Astrocyte of the cerebellum (primary cell): Measurements from ENCODE around the gene ABCC5.

Experiments
- DNase-seq: peaks from one replicate; pipeline ENCODE4 v3.0.0-alpha.2; 2011; ENCODE audit warnings: low read depth
- H3K4me3 ChIP-seq: 2 replicates; pipeline ENCODE4 v1.5.1; 2011; ENCODE audit warnings: mild to moderate bottlenecking, low read depth, low read length, moderate library complexity
- in situ Hi-C: cut with HindIII; loops from 2 replicates; pipeline ENCODE4 v1.10.0; 2017; ENCODE audit warnings: low sequenced_read_pairs
- TF ChIP-seq, protein P1 (sequence below): IDR thresholded peaks from 2 replicates; pipeline ENCODE4 v1.5.1; 2012; ENCODE audit warnings: low read length, low read depth, moderate library complexity, mild to moderate bottlenecking; ENCODE audit errors: missing control alignments

ABCC5 gene

DNA sequence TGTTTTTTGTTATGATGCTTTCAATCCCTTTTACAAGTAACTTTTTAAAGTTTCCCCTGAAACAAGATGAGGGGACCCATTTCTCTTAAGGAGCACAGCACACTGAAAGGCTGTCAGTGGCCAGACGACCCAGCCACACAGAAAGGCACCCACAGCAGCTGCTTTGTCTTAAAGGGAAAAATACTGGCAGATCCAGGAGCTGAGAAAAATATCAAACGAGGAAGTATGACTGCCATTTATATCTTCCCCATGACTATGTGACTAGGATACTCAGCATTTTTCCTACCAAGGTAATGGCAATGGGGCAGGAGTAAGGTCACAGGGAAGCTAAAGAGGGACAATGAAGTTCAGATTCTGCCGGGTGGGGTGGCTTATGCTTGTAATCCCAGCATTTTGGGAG lies 15.9 kb downstream of the ABCC5 start:
- no peak for DNase-seq
- in situ Hi-C loops = no loop called here
- TF ChIP-seq, protein P1, sequence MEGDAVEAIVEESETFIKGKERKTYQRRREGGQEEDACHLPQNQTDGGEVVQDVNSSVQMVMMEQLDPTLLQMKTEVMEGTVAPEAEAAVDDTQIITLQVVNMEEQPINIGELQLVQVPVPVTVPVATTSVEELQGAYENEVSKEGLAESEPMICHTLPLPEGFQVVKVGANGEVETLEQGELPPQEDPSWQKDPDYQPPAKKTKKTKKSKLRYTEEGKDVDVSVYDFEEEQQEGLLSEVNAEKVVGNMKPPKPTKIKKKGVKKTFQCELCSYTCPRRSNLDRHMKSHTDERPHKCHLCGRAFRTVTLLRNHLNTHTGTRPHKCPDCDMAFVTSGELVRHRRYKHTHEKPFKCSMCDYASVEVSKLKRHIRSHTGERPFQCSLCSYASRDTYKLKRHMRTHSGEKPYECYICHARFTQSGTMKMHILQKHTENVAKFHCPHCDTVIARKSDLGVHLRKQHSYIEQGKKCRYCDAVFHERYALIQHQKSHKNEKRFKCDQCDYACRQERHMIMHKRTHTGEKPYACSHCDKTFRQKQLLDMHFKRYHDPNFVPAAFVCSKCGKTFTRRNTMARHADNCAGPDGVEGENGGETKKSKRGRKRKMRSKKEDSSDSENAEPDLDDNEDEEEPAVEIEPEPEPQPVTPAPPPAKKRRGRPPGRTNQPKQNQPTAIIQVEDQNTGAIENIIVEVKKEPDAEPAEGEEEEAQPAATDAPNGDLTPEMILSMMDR = no peak
- no peak overlapping the region for H3K4me3 ChIP-seq

DNA sequence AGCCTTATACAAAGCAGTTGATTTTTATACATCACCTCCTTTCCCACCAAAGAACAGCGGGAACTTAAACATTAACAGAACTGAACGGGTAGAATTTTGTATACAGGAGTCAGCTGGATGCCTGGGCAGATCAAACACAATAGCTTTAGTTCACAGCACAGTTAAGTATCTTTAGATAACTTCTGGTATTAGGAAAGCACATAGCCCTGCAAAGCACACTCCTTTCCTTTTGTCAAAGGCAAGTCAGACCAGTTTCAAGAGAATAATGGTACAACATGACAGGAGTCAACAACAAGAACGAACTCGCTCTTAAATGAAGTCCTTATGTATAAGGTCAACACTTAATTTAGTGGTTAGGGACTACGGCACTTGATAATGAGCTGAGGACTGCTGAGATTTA lies 26.3 kb downstream of the ABCC5 start:
- no peak for DNase-seq
- TF ChIP-seq, protein P1 = no peak
- in situ Hi-C loops = no loop called here
- H3K4me3 ChIP-seq = no peak overlapping the region

DNA sequence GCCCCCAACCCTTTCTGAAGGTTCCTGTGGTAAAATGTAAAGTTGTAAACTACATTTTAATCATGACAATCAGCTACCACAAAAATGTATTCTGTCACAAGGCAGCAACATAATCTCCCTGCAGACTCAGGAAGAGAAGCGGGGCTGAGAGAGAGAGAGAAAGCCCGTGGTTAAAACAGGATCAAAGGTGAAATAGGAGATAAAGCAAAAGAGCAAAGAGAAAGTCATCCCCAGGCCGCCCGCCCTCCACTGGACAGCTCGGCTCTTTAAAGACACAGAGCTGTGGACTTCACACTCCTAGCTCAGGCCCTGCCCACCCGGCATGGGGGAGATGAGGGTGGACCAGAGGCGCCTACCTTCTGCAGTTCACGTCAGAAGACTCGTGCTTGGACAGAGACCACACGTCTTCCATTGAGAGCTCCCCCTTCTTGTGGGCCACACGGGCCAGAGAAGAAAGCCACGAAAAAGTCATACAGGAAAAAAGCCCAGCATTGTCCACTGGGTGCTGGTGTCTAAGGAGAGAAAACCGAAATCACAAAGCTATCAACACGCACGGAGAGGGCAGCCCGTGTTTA lies 29.4 kb downstream of the ABCC5 start:
- H3K4me3 ChIP-seq = no peak overlapping the region
- TF ChIP-seq, protein P1 = no peak
- DNase-seq = peak; percentile 13
- in situ Hi-C loops = no loop called here

DNA sequence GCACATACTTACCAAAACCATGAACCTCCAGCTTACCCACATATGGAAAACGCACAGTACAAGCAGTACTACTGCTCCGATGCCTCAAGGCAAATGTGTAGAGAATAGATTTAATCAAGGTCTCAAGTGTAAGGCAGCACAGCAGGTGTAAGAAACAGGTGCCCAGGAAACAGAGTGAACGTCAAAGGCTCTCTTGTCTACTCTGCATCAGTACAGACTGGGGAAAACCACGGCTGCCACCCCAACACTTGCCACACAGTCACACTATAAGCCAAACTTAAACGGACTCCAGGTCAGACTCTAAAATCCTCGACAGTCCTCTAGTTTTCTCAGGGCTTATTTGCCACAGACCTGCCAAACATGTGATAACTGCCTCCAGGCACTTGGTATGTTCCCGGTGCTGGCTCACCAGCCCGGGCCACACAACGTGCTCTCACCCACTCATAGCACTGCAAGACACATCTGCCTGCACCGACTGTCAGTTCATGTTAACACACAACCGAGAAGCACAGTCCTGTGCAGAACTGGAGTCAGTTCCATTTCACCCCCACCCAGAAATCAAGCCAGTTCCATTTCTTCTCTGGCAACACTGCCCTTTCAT lies 30.6 kb downstream of the ABCC5 start:
- in situ Hi-C loops = no loop called here
- TF ChIP-seq, protein P1 = no peak
- H3K4me3 ChIP-seq = no peak overlapping the region
- DNase-seq = no peak

DNA sequence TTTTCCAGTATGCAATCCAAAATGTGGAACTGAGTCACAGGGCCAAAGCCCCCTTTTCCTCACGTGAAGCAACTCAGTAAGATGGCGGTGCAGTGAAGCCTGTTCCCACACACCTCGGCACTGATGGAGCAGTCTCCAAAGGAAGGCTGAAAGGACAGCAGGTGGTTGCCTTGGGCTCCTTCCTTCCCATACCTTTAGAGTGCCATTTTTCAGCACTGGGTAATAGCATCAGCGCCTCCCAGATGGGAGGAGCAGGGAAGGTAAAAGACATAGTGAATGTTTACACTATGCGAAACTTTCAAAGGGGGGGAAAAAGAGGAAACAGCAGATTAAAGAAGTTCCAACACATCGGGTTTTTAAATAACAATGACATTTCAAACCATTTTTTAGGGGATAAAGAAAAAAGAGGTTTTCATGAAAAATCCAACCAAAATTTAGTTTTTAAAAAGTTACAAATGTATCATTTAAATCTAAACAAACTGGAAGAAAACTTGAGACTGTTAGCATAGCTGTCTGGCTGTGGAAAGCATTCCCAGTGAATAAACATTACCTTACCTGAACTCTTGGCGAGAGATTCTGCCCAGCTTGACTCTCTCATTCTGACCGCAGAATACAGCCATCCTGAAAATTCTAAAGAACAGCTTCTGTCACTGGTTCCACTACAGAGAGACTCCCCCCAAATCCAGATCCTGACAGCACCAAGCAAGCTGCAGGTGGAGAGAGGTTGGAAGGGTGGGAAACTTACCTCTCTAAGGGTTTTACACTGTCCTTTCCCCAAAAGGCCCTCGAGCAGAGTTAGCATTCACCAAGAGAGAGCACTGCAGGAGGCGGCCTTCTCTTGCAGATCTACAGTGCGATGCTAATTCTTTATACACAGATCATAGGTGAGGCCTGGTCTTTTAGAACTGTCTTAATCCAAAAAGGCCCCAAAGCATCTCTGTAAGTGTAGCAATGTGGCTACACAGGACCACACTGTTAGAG lies 32.6 kb downstream of the ABCC5 start:
- no peak for DNase-seq
- no peak overlapping the region for H3K4me3 ChIP-seq
- in situ Hi-C loops = no loop called here
- TF ChIP-seq, protein P1 = no peak

DNA sequence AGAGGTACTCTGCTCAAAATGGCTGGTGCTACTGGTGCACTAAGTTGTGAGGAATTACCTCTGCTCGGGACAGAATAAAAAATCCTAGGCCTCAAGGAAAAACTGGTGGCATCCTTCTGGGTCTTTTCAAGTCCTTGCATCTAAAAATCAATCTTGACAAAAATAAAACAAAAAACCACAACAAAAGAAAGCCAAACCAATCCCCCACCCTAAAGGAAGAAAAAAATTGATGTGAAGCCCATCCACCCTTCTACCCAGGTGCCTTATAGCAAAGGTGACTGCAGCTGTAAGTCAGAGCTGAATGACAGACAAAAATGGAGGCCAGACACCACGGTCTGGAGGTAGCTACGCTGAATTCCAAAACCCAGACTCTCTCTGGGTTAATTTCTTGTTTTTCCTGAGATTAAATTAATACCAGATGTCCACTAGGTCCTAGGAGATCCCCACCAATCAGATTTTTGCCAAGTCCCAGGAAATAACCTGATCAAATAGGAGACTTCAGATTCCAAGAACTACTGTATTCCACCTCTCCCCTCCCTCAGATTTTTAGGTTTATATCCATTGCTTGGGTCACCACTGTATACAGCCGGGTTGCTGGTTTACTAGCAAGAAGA lies 33.5 kb downstream of the ABCC5 start:
- no peak overlapping the region for H3K4me3 ChIP-seq
- TF ChIP-seq, protein P1 = no peak
- in situ Hi-C loops = no loop called here
- no peak for DNase-seq
